Measurements from ENCODE around the gene SEPTIN3. TPM values are rescaled to one million over a fixed set of nuclear protein-coding genes. Genes with fewer than 3 reads are reported as not detected.

The SEPTIN3 gene
- 7.7 TPM for polyA plus RNA-seq (ENCODE audit: insufficient read length)
- long read RNA-seq, donor 1, full-length matches to known transcripts: 2 of 10 reads
- long read RNA-seq, donor 1, partial matches to known transcripts: 8 of 10 reads
- long read RNA-seq, donor 1, other reads (novel, unspliced or antisense): 0 of 10 reads
- long read RNA-seq, donor 2, partial matches to known transcripts: 9 of 9 reads
- long read RNA-seq, donor 2, other reads (novel, unspliced or antisense): 0 of 9 reads
- long read RNA-seq, donor 3, partial matches to known transcripts: 7 of 8 reads
- long read RNA-seq, donor 3, other reads (novel, unspliced or antisense): 0 of 8 reads
- long read RNA-seq, donor 4: 0 reads
- long read RNA-seq, donor 5, full-length matches to known transcripts: 2 of 2 reads
- long read RNA-seq, donor 5, partial matches to known transcripts: 0 of 2 reads
- long read RNA-seq, donor 5, other reads (novel, unspliced or antisense): 0 of 2 reads
- long read RNA-seq, donor 6, full-length matches to known transcripts: 5 of 5 reads
- long read RNA-seq, donor 6, partial matches to known transcripts: 0 of 5 reads
- long read RNA-seq, donor 6, other reads (novel, unspliced or antisense): 0 of 5 reads
- long read RNA-seq, donor 7, full-length matches to known transcripts: 1 of 1 reads
- long read RNA-seq, donor 7, partial matches to known transcripts: 0 of 1 reads
- long read RNA-seq, donor 7, other reads (novel, unspliced or antisense): 0 of 1 reads
- long read RNA-seq, donor 8: 0 reads

GRCh38 chr22:41969110-41969646, at the start of gene SEPTIN3:
SEPTIN3 (plus strand) TSS chr22:41969443; CDS start chr22:41971493, 2,050 bp downstream.
- DNase-seq: no peak

- no peak for DNase-seq
These were observed 48.8 kb upstream of the SEPTIN3 start for GRCh38 chr22:41920271-41920976.

- DNase-seq: no peak
These were observed 46.9 kb upstream of the SEPTIN3 start for GRCh38 chr22:41922328-41922727.

- no peak for DNase-seq
These were observed 46.2 kb upstream of the SEPTIN3 start for GRCh38 chr22:41922940-41923594.

- DNase-seq: no peak
These were observed 45.5 kb upstream of the SEPTIN3 start for GRCh38 chr22:41923595-41924276.

- peak; percentile 53 for DNase-seq
These were observed 43.3 kb upstream of the SEPTIN3 start for GRCh38 chr22:41925783-41926460.

GRCh38 chr22:41927813-41928212, 41.4 kb upstream of the SEPTIN3 start:
- no peak for DNase-seq

- DNase-seq: no peak
These were observed 40.4 kb upstream of the SEPTIN3 start for GRCh38 chr22:41928593-41929417.

- no peak for DNase-seq
These were observed 39.8 kb upstream of the SEPTIN3 start for GRCh38 chr22:41929418-41929810.

- no peak for DNase-seq
These were observed 37.5 kb upstream of the SEPTIN3 start for GRCh38 chr22:41931701-41932269.

GRCh38 chr22:41932353-41932752, 36.9 kb upstream of the SEPTIN3 start:
- no peak for DNase-seq

- no peak for DNase-seq
These were observed 35.6 kb upstream of the SEPTIN3 start for GRCh38 chr22:41933411-41934177.

GRCh38 chr22:41934284-41935014, 34.8 kb upstream of the SEPTIN3 start:
- DNase-seq: no peak

- no peak for DNase-seq
These were observed 34.3 kb upstream of the SEPTIN3 start for GRCh38 chr22:41935015-41935351.

GRCh38 chr22:41935509-41935908, 33.7 kb upstream of the SEPTIN3 start:
- DNase-seq: no peak

GRCh38 chr22:41936894-41937169, 32.4 kb upstream of the SEPTIN3 start:
- no peak for DNase-seq

- DNase-seq: no peak
These were observed 29.0 kb upstream of the SEPTIN3 start for GRCh38 chr22:41939981-41940831.

Measured in left kidney (tissue), 8 donors.